IMR-90 (cell line): ENCODE results near the gene ADRA2B. TPM values are rescaled to one million over a fixed set of nuclear protein-coding genes. Genes with fewer than 3 reads are reported as not detected.

Experiments used
- ATAC-seq: fragments of 200-7000 bp; cut with Tn5 transposase; 2 replicates; pipeline ENCODE4 v1.9.1; 2020; ENCODE audit warnings: low read depth, mild to moderate bottlenecking, moderate library complexity
- BruUV-seq: library from RNA; stranded (reverse); fragments of 400-500 nt; replicated peaks from 2 replicates; lab custom pipeline; 2021; lab: Mats Ljungman, UMichigan
- CTCF ChIA-PET: fragments of 300-600 bp; formaldehyde crosslinking; extraction: SDS; loops from one replicate; lab custom pipeline; 2021; ENCODE audit warnings: antibody characterized with exemption; lab: Yijun Ruan, JAX
- POLR2A ChIA-PET: fragments of 300-600 bp; sonication (Branson Sonifier 250); formaldehyde crosslinking; loops from one replicate; lab custom pipeline; 2022; ENCODE audit warnings: antibody characterized with exemption; ENCODE audit not compliant: unreplicated experiment; lab: Charles Lee
- DNase-seq: peaks from one replicate; pipeline ENCODE4 v3.0.0; 2013
- H2AFZ ChIP-seq: replicated peaks from 2 replicates; pipeline ENCODE3; 2013; ENCODE audit warnings: low read length, mild to moderate bottlenecking; ENCODE audit not compliant: poor library complexity
- H2AK5ac ChIP-seq: 2 replicates; pipeline ENCODE4 v1.6.1; 2013; ENCODE audit warnings: low read depth, low read length, inconsistent platforms
- H2AK9ac ChIP-seq: replicated peaks from 2 replicates; pipeline ENCODE3; 2013; ENCODE audit warnings: mild to moderate bottlenecking, low read depth, low read length, moderate library complexity; ENCODE audit not compliant: poor library complexity
- H2BK120ac ChIP-seq: 2 replicates; pipeline ENCODE4 v1.6.1; 2013; ENCODE audit warnings: low read depth, low read length, inconsistent platforms
- H2BK15ac ChIP-seq: 3 replicates; pipeline ENCODE4 v1.6.1; 2013; ENCODE audit warnings: low read depth, low read length, inconsistent platforms
- H2BK20ac ChIP-seq: 2 replicates; pipeline ENCODE4 v1.6.1; 2013; ENCODE audit warnings: low read depth, mild to moderate bottlenecking, inconsistent platforms, low read length, moderate library complexity
- H2BK5ac ChIP-seq: 2 replicates; pipeline ENCODE4 v1.6.1; 2013; ENCODE audit warnings: mild to moderate bottlenecking, low read depth, low read length, inconsistent platforms; ENCODE audit not compliant: poor library complexity, severe bottlenecking
- H3K14ac ChIP-seq: replicated peaks from 2 replicates; pipeline ENCODE4 v1.6.1; 2013; ENCODE audit warnings: low read depth, low read length, inconsistent platforms
- H3K18ac ChIP-seq: 2 replicates; pipeline ENCODE4 v1.6.1; 2013; ENCODE audit warnings: low read depth, low read length, control low read depth
- H3K23ac ChIP-seq: 2 replicates; pipeline ENCODE4 v1.6.1; 2013; ENCODE audit warnings: low read depth, low read length, inconsistent platforms
- H3K27ac ChIP-seq: 2 replicates; pipeline ENCODE4 v1.5.1; 2013; ENCODE audit warnings: mild to moderate bottlenecking, control low read depth, low read length; ENCODE audit not compliant: insufficient read depth
- H3K27me3 ChIP-seq: 2 replicates; pipeline ENCODE4 v1.6.1; 2013; ENCODE audit warnings: low read length; ENCODE audit not compliant: control insufficient read depth, insufficient read depth
- H3K36me3 ChIP-seq: 2 replicates; pipeline ENCODE4 v1.6.1; 2013; ENCODE audit warnings: low read length, mixed read lengths; ENCODE audit not compliant: control insufficient read depth, insufficient read depth
- H3K4ac ChIP-seq: 2 replicates; pipeline ENCODE4 v1.6.1; 2013; ENCODE audit warnings: low read depth, low read length, inconsistent platforms
- H3K4me1 ChIP-seq: 2 replicates; pipeline ENCODE4 v1.6.1; 2013; ENCODE audit warnings: low read length, mixed read lengths; ENCODE audit not compliant: control insufficient read depth, insufficient read depth
- H3K4me2 ChIP-seq: 2 replicates; pipeline ENCODE4 v1.6.1; 2013; ENCODE audit warnings: low read depth, mild to moderate bottlenecking, control low read depth, low read length, moderate library complexity
- H3K4me3 ChIP-seq: 2 replicates; pipeline ENCODE4 v1.5.1; 2013; ENCODE audit warnings: low read depth, mild to moderate bottlenecking, control low read depth, low read length, moderate library complexity; ENCODE audit not compliant: insufficient read depth
- H3K56ac ChIP-seq: 2 replicates; pipeline ENCODE4 v1.6.1; 2013; ENCODE audit warnings: low read length, inconsistent platforms; ENCODE audit not compliant: insufficient read depth; ENCODE audit errors: extremely low read depth
- H3K79me1 ChIP-seq, 2 experiments: 2 replicates each; pipeline ENCODE4 v1.6.1; 2013; ENCODE audit warnings: low read length in 2 of 2, inconsistent platforms in 1 of 2, low read depth in 1 of 2
- H3K9ac ChIP-seq: 2 replicates; pipeline ENCODE4 v1.6.1; 2013; ENCODE audit warnings: low read depth, low read length, control low read depth
- H3K9me1 ChIP-seq: 2 replicates; pipeline ENCODE4 v1.6.1; 2013; ENCODE audit warnings: low read length, inconsistent platforms; ENCODE audit not compliant: insufficient read depth
- H3K9me3 ChIP-seq: 2 replicates; pipeline ENCODE4 v1.6.1; 2013; ENCODE audit warnings: low read length; ENCODE audit not compliant: control insufficient read depth, insufficient read depth
- H4K20me1 ChIP-seq: 2 replicates; pipeline ENCODE4 v1.6.1; 2013; ENCODE audit warnings: low read length, inconsistent platforms; ENCODE audit not compliant: insufficient read depth
- H4K5ac ChIP-seq: 2 replicates; pipeline ENCODE4 v1.6.1; 2013; ENCODE audit warnings: mild to moderate bottlenecking, low read depth, low read length, control low read depth
- H4K8ac ChIP-seq, 2 experiments: 2 replicates each; pipeline ENCODE4 v1.6.1; 2013; ENCODE audit warnings: low read depth in 2 of 2, low read length in 2 of 2, control low read depth in 1 of 2, inconsistent platforms in 1 of 2
- H4K91ac ChIP-seq: 2 replicates; pipeline ENCODE4 v1.6.1; 2013; ENCODE audit warnings: low read depth, low read length, inconsistent platforms; ENCODE audit not compliant: insufficient read depth
- BHLHE40 ChIP-seq: fragments of 150-350 bp; IDR thresholded peaks from 2 replicates; pipeline ENCODE4 v1.6.1; 2016; ENCODE audit warnings: mild to moderate bottlenecking, low read depth, low read length
- CEBPB ChIP-seq: IDR thresholded peaks from 2 replicates; pipeline ENCODE4 v1.6.1; 2012; ENCODE audit warnings: low read depth, low read length, improper control_type of control experiment
- CHD1 ChIP-seq: IDR thresholded peaks from 2 replicates; pipeline ENCODE4 v1.6.1; 2012; ENCODE audit warnings: low read depth, low read length, improper control_type of control experiment
- FOS ChIP-seq: fragments of 150-350 bp; IDR thresholded peaks from 2 replicates; pipeline ENCODE4 v1.6.1; 2016; ENCODE audit warnings: low read depth, low read length
- MAFK ChIP-seq: IDR thresholded peaks from 2 replicates; pipeline ENCODE4 v1.6.1; 2012; ENCODE audit warnings: low read depth, low read length, improper control_type of control experiment
- MAZ ChIP-seq: IDR thresholded peaks from 2 replicates; pipeline ENCODE4 v1.6.1; 2012; ENCODE audit warnings: low read depth, mild to moderate bottlenecking, low read length, improper control_type of control experiment, moderate library complexity, borderline replicate concordance
- NFE2L2 ChIP-seq: fragments of 150-350 bp; IDR thresholded peaks from 2 replicates; pipeline ENCODE4 v1.6.1; 2016; ENCODE audit warnings: low read depth, mild to moderate bottlenecking, low read length
- POLR2A ChIP-seq: IDR thresholded peaks from 2 replicates; pipeline ENCODE4 v1.6.1; 2012; ENCODE audit warnings: mild to moderate bottlenecking, low read depth, low read length
- RAD21 ChIP-seq: IDR thresholded peaks from 2 replicates; pipeline ENCODE4 v1.6.1; 2012; ENCODE audit warnings: low read length, improper control_type of control experiment
- RFX5 ChIP-seq: IDR thresholded peaks from 2 replicates; pipeline ENCODE4 v1.8.0; 2012; ENCODE audit warnings: low read depth, mild to moderate bottlenecking, low read length, moderate library complexity
- SMC3 ChIP-seq: fragments of 150-350 bp; IDR thresholded peaks from 2 replicates; pipeline ENCODE4 v1.6.1; 2016; ENCODE audit warnings: low read depth, mild to moderate bottlenecking, antibody characterized with exemption, low read length, moderate library complexity
- WGBS, 2 experiments: methylation state at CpG; one replicate each; pipeline versions ENCODE4 v1.1.5 to v1.1.7; 2013; ENCODE audit warnings: missing lambda C conversion rate in 2 of 2; ENCODE audit not compliant: insufficient read length in 1 of 2; ENCODE audit errors: extremely low coverage in 2 of 2; 5-methylcytosine and 5-hydroxymethylcytosine counted together
- dilution Hi-C: fragments of 300-500 bp; cut with HindIII; formaldehyde crosslinking; loops from one replicate; pipeline ENCODE4 v1.14.3; 2018; ENCODE audit warnings: low sequenced_read_pairs; ENCODE audit not compliant: unreplicated experiment
- in situ Hi-C: fragments of 300-500 bp; cut with MboI; formaldehyde crosslinking; loops from 3 replicates; pipeline ENCODE4 v1.14.3; 2019; ENCODE audit warnings: low sequenced_read_pairs, inconsistent platforms, mixed read lengths
- intact Hi-C: fragments of 100-400 bp; cut with micrococcal nuclease; formaldehyde crosslinking; loops from 2 replicates; pipeline ENCODE4 v1.10.0; 2022
- polyA plus RNA-seq, 3 experiments: library from polyadenylated mRNA; depleted of rRNA; stranded (reverse); fragments of >200 nt; gene quantifications; 2 replicates each; pipeline ENCODE4 v1.2.3, GENCODE V29; 2012; ENCODE audit warnings: low replicate concordance in 1 of 3
- total RNA-seq: library from RNA; depleted of rRNA; stranded (reverse); fragments of >200 nt; gene quantifications from 2 replicates; pipeline ENCODE4 v1.2.3, GENCODE V29; 2012
- TF ChIP-seq, protein P1 (sequence below): conservative IDR thresholded peaks from 2 replicates; pipeline ENCODE4 v1.5.1; 2012; ENCODE audit warnings: mild to moderate bottlenecking, low read depth, low read length, improper control_type of control experiment
- TF ChIP-seq, protein P2 (sequence below): fragments of 150-350 bp; IDR thresholded peaks from 2 replicates; pipeline ENCODE4 v1.6.1; 2016; ENCODE audit warnings: low read depth, mild to moderate bottlenecking, low read length, moderate library complexity, borderline replicate concordance

The ADRA2B gene
- total and polyA plus RNA-seq, 2 of the 4 experiments (the other 2 are of a cell fraction) = not detected

DNA sequence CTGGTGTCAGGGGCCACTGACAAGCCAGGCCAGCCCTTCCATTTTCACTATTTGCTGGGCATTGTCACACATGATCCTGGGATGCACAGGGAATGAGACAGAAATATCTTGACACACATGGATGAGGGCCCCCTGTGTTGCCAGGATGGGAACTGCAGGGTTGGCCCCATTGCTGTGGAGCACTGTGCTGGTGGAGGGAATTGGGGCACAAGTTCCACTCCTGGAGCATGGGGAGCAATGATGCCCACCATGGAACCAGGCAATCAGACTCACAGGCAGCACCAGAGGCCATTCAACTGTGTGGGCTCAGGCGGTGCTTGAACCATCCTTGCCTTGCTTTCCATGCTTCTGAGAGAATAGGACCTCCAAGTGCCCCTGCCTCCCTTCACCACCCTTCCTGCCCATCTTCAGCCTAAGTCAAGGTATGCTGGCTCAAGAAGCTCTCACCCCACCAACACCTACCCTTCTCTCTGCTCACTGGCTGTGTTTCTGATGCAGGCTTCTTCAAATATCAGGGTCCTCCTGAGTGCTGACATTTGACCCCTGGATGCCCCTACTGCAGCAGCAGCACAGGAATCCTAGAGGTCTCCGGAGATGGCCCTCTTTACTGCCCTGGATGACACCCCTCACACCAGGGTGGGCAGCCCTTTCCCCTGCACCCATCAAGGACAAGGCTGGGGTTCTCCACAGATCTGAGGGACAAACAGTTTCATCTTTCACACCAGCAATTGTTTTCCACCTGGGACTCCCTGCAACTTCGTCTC, 11.0 kb downstream of the ADRA2B start:
- peaks cover 15% of the 10 kb centered on the region for H3K9me3 ChIP-seq
- no peak overlapping the region for H3K9ac ChIP-seq
- intact Hi-C loops = no loop called here
- no peaks in the 10 kb centered on the region for H3K9me1 ChIP-seq
- no peaks in the 10 kb centered on the region for H3K36me3 ChIP-seq
- no peaks in the 10 kb centered on the region for H3K79me1 ChIP-seq
- no peak for ATAC-seq
- POLR2A ChIA-PET = no interaction called here
- H2BK5ac ChIP-seq = no peak overlapping the region
- no peak overlapping the region for H4K5ac ChIP-seq
- in situ Hi-C loops = loop anchor here (25.0 kb wide), 1 partner anchor 93 kb away; no protein-coding TSS in a partner anchor
- no peak for DNase-seq
- no peak overlapping the region for H2BK120ac ChIP-seq
- H2AFZ ChIP-seq = no peak overlapping the region
- H3K4me3 ChIP-seq = no peak overlapping the region
- no peak overlapping the region for H3K18ac ChIP-seq
- BruUV-seq = no TSS peak
- no peak overlapping the region for H3K4ac ChIP-seq
- H3K4me1 ChIP-seq = peaks cover 2% of the 10 kb centered on the region; the same call in 1 of the 2 replicates
- no peak overlapping the region for H4K8ac ChIP-seq
- no peak overlapping the region for H2BK20ac ChIP-seq
- H4K20me1 ChIP-seq = no peaks in the 10 kb centered on the region
- CTCF ChIA-PET = no interaction called here
- no peak overlapping the region for H3K4me2 ChIP-seq
- TF ChIP-seq CEBPB (no peak), RAD21 (no peak), NFE2L2 (no peak), MAFK (no peak), RFX5 (no peak), POLR2A (no peak), FOS (no peak), MAZ (no peak), BHLHE40 (no peak), SMC3 (no peak), CHD1 (no peak)
- TF ChIP-seq, protein P1, sequence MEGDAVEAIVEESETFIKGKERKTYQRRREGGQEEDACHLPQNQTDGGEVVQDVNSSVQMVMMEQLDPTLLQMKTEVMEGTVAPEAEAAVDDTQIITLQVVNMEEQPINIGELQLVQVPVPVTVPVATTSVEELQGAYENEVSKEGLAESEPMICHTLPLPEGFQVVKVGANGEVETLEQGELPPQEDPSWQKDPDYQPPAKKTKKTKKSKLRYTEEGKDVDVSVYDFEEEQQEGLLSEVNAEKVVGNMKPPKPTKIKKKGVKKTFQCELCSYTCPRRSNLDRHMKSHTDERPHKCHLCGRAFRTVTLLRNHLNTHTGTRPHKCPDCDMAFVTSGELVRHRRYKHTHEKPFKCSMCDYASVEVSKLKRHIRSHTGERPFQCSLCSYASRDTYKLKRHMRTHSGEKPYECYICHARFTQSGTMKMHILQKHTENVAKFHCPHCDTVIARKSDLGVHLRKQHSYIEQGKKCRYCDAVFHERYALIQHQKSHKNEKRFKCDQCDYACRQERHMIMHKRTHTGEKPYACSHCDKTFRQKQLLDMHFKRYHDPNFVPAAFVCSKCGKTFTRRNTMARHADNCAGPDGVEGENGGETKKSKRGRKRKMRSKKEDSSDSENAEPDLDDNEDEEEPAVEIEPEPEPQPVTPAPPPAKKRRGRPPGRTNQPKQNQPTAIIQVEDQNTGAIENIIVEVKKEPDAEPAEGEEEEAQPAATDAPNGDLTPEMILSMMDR = no peak
- TF ChIP-seq, protein P2, sequence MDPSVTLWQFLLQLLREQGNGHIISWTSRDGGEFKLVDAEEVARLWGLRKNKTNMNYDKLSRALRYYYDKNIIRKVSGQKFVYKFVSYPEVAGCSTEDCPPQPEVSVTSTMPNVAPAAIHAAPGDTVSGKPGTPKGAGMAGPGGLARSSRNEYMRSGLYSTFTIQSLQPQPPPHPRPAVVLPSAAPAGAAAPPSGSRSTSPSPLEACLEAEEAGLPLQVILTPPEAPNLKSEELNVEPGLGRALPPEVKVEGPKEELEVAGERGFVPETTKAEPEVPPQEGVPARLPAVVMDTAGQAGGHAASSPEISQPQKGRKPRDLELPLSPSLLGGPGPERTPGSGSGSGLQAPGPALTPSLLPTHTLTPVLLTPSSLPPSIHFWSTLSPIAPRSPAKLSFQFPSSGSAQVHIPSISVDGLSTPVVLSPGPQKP = no peak
- no peak overlapping the region for H3K23ac ChIP-seq
- H3K27me3 ChIP-seq = peaks cover 44% of the 10 kb centered on the region
- H3K56ac ChIP-seq = no peak overlapping the region
- no peak overlapping the region for H3K14ac ChIP-seq
- no peak overlapping the region for H2BK15ac ChIP-seq
- dilution Hi-C loops = no loop called here
- H2AK9ac ChIP-seq = peak overlapping the region; percentile 55
- WGBS, 2 experiments = 43% methylated on average over 1 of the region's 3 CpGs; no CpG with 5 or more reads in 1 of the 2 experiments
- no peak overlapping the region for H4K91ac ChIP-seq
- H2AK5ac ChIP-seq = no peak overlapping the region
- no peak overlapping the region for H3K27ac ChIP-seq
